Endothelial cell of umbilical vein (primary cell): ENCODE results near the gene IL6. TPM values are rescaled to one million over a fixed set of nuclear protein-coding genes. Genes with fewer than 3 reads are reported as not detected.

Source experiments
- BruUV-seq: library from RNA; stranded (reverse); fragments of 400-500 nt; replicated peaks from 2 replicates; lab custom pipeline; 2021; lab: Mats Ljungman, UMichigan
- CTCF ChIA-PET: fragments of 300-600, 350-600 bp; sonication (Branson Sonifier 250); formaldehyde crosslinking; loops from one replicate; lab custom pipeline; 2021; ENCODE audit warnings: antibody characterized with exemption, inconsistent platforms; lab: Charles Lee
- POLR2A ChIA-PET: fragments of 300-600, 350-600 bp; sonication (Branson Sonifier 250); formaldehyde crosslinking; loops from one replicate; lab custom pipeline; 2021; ENCODE audit warnings: antibody characterized with exemption, inconsistent platforms; lab: Charles Lee
- DNase-seq: peaks from one replicate; pipeline ENCODE4 v3.0.0-alpha.2; 2011; ENCODE audit warnings: low read depth, low spot score
- FAIRE-seq: peaks from 2 replicates; lab custom pipeline; 2011; peaks lifted over from hg19 to GRCh38; lab: Jason Lieb, UNC
- H2AFZ ChIP-seq: 2 replicates; pipeline ENCODE4 v1.6.0; 2012; ENCODE audit warnings: low read depth, low read length, control low read depth, inconsistent platforms
- H3K27ac ChIP-seq: 2 replicates; pipeline ENCODE4 v1.5.1; 2011; ENCODE audit warnings: low read depth, mild to moderate bottlenecking, control low read depth, low read length, moderate library complexity; ENCODE audit not compliant: insufficient read depth
- H3K27me3 ChIP-seq, 2 experiments: 2 replicates each; pipeline versions ENCODE4 v1.6.0 to v1.6.1; 2011; ENCODE audit warnings: low read length in 2 of 2, mixed read lengths in 1 of 2; ENCODE audit not compliant: control insufficient read depth in 2 of 2, insufficient read depth in 2 of 2
- H3K36me3 ChIP-seq, 2 experiments: 2 replicates in 1 of 2; 3 replicates in 1 of 2; pipeline ENCODE4 v1.5.1; 2011; ENCODE audit warnings: low read length in 2 of 2, mild to moderate bottlenecking in 1 of 2, moderate library complexity in 1 of 2; ENCODE audit not compliant: control insufficient read depth in 2 of 2, insufficient read depth in 2 of 2; ENCODE audit errors: extremely low read depth in 1 of 2
- H3K4me1 ChIP-seq: 3 replicates; pipeline ENCODE4 v1.5.1; 2011; ENCODE audit warnings: mild to moderate bottlenecking, low read length; ENCODE audit not compliant: control insufficient read depth, insufficient read depth; ENCODE audit errors: extremely low read depth
- H3K4me2 ChIP-seq: 2 replicates; pipeline ENCODE4 v1.6.1; 2011; ENCODE audit warnings: low read length, control low read depth, mixed read lengths; ENCODE audit not compliant: insufficient read depth
- H3K4me3 ChIP-seq, 3 experiments: fragments of 200-600 bp in 1 of 3; sonication (generic), shearing (Covaris generic) in 1 of 3; replicated peaks in 1 of 3; 2 replicates each; pipeline ENCODE4 v1.5.1; 2011 to 2016; ENCODE audit warnings: control low read depth in 3 of 3, low read length in 3 of 3, mild to moderate bottlenecking in 2 of 3, inconsistent platforms in 1 of 3, low read depth in 1 of 3, moderate library complexity in 1 of 3; ENCODE audit not compliant: insufficient read depth in 1 of 3
- H3K79me2 ChIP-seq: 2 replicates; pipeline ENCODE4 v1.6.0; 2012; ENCODE audit warnings: low read length, inconsistent platforms; ENCODE audit not compliant: control insufficient read depth, insufficient read depth
- H3K9ac ChIP-seq: replicated peaks from 2 replicates; pipeline ENCODE3; 2011; ENCODE audit warnings: low read length, control low read depth; ENCODE audit not compliant: insufficient read depth; ENCODE audit errors: extremely low read depth
- H3K9me1 ChIP-seq: replicated peaks from 3 replicates; pipeline ENCODE4 v1.6.0; 2011; ENCODE audit warnings: mild to moderate bottlenecking, low read length; ENCODE audit not compliant: control insufficient read depth, insufficient read depth; ENCODE audit errors: extremely low read depth
- H3K9me3 ChIP-seq: replicated peaks from 2 replicates; pipeline ENCODE4 v1.5.1; 2012; ENCODE audit warnings: low read length, inconsistent platforms; ENCODE audit not compliant: control insufficient read depth, insufficient read depth
- H4K20me1 ChIP-seq: replicated peaks from 2 replicates; pipeline ENCODE3; 2011; ENCODE audit warnings: mild to moderate bottlenecking, low read length; ENCODE audit not compliant: control insufficient read depth, insufficient read depth; ENCODE audit errors: extremely low read depth
- EZH2 ChIP-seq: IDR thresholded peaks from 2 replicates; pipeline ENCODE4 v1.6.1; 2012; ENCODE audit warnings: borderline replicate concordance, low read depth, mild to moderate bottlenecking, moderate library complexity, low read length, inconsistent platforms; ENCODE audit not compliant: severe bottlenecking
- GATA2 ChIP-seq: IDR thresholded peaks from 2 replicates; pipeline ENCODE4 v1.7.0; 2011; ENCODE audit warnings: low read depth, mild to moderate bottlenecking, moderate library complexity, mixed read lengths, low read length; ENCODE audit not compliant: insufficient read length, insufficient read depth
- MYC ChIP-seq: IDR thresholded peaks from one replicate; pipeline ENCODE4 v1.6.1; 2011; ENCODE audit warnings: mild to moderate bottlenecking, low read depth, low read length
- POLR2A ChIP-seq: IDR thresholded peaks from 2 replicates; pipeline ENCODE4 v1.6.1; 2012; ENCODE audit warnings: low read depth, mild to moderate bottlenecking, control low read depth, low read length
- POLR2AphosphoS5 ChIP-seq: IDR thresholded peaks from 2 replicates; pipeline ENCODE4 v1.6.1; 2012; ENCODE audit warnings: low read depth, mild to moderate bottlenecking, control low read depth, low read length, moderate library complexity; ENCODE audit not compliant: insufficient read depth
- dilution Hi-C: fragments of 300-500 bp; cut with MboI; formaldehyde crosslinking; loops from one replicate; pipeline ENCODE4 v1.15.0; 2019; ENCODE audit warnings: low sequenced_read_pairs; ENCODE audit not compliant: extremely low pct_ligation_motif_present
- intact Hi-C: fragments of 100-400 bp; cut with micrococcal nuclease; formaldehyde crosslinking; loops from one replicate; pipeline ENCODE4 v1.10.0; 2022
- polyA plus RNA-seq, 4 experiments: library from polyadenylated mRNA; depleted of rRNA in 3 of 4; stranded (reverse) in 3 of 4; unstranded in 1 of 4; fragments of >200 nt; gene quantifications; 2 replicates each; pipeline versions ENCODE4 v1.2.1 to v1.2.3, GENCODE V29; 2011 to 2012; ENCODE audit warnings: missing spikeins in 1 of 4
- total RNA-seq: library from RNA; stranded (reverse); gene quantifications from 2 replicates; pipeline ENCODE4 v1.2.3, GENCODE V29; 2021
- TF ChIP-seq, protein P1 (sequence below), 2 donors: IDR thresholded peaks; 1 replicate in 1 of 2; 2 replicates in 1 of 2; pipeline ENCODE4 v1.5.1; 2011; ENCODE audit warnings: low read length in 2 of 2, mild to moderate bottlenecking in 2 of 2, moderate library complexity in 2 of 2, control low read depth in 1 of 2, inconsistent platforms in 1 of 2, low read depth in 1 of 2; ENCODE audit not compliant: insufficient read depth in 1 of 2; ENCODE audit errors: extremely low read depth in 1 of 2
- TF ChIP-seq, protein P2 (sequence below): IDR thresholded peaks from 2 replicates; pipeline ENCODE4 v1.6.1; 2011; ENCODE audit not compliant: insufficient read depth, insufficient read length

The IL6 gene
- total and polyA plus RNA-seq, 2 donors (not counting 3 experiments of a cell fraction or from before 2014, with no cell fraction given) = 11.0 to 16.5 TPM

- TF ChIP-seq MYC (no peak), EZH2 (no peak), POLR2AphosphoS5 (no peak)
- intact Hi-C loops (no loop called here), dilution Hi-C loops (no loop called here)
- no peaks in the 10 kb centered on the region for H3K9me1 ChIP-seq
- H4K20me1 ChIP-seq = no peaks in the 10 kb centered on the region
- POLR2A ChIA-PET = interaction anchor here (0.8 kb wide), 1 partner anchor 157 kb away, joined by 5 read pairs; no protein-coding TSS in a partner anchor
- CTCF ChIA-PET = interaction anchor here (0.6 to 8.0 kb wide), 8 partner anchors 24 to 333 kb away, joined by 3 to 450 read pairs (median 7); no protein-coding TSS in a partner anchor
- H3K9ac ChIP-seq = peak overlapping the region; percentile 18
- peaks cover 42% of the 10 kb centered on the region for H3K4me1 ChIP-seq
- peak overlapping the region; percentile 50 for H3K27ac ChIP-seq
- H3K79me2 ChIP-seq = peaks cover 5% of the 10 kb centered on the region
- H3K4me3 ChIP-seq = no peak overlapping the region
- no peaks in the 10 kb centered on the region for H3K9me3 ChIP-seq
- no peaks in the 10 kb centered on the region for H3K36me3 ChIP-seq
- H2AFZ ChIP-seq = peak overlapping the region; percentile 20
- peak overlapping the region; percentile 20 for H3K4me2 ChIP-seq
- FAIRE-seq (no peak), DNase-seq (no peak)
- BruUV-seq = no TSS peak
- H3K27me3 ChIP-seq = no peaks in the 10 kb centered on the region
Observed at GRCh38 chr7:22722536-22723180, 4.3 kb upstream of the IL6 start.

- TF ChIP-seq EZH2 = no peak
- TF ChIP-seq, protein P1, sequence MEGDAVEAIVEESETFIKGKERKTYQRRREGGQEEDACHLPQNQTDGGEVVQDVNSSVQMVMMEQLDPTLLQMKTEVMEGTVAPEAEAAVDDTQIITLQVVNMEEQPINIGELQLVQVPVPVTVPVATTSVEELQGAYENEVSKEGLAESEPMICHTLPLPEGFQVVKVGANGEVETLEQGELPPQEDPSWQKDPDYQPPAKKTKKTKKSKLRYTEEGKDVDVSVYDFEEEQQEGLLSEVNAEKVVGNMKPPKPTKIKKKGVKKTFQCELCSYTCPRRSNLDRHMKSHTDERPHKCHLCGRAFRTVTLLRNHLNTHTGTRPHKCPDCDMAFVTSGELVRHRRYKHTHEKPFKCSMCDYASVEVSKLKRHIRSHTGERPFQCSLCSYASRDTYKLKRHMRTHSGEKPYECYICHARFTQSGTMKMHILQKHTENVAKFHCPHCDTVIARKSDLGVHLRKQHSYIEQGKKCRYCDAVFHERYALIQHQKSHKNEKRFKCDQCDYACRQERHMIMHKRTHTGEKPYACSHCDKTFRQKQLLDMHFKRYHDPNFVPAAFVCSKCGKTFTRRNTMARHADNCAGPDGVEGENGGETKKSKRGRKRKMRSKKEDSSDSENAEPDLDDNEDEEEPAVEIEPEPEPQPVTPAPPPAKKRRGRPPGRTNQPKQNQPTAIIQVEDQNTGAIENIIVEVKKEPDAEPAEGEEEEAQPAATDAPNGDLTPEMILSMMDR (IDR thresholded peaks at IDR 0.05; ENCODE audit: extremely low read depth in 1 of 2, insufficient read depth in 1 of 2, low read depth in 1 of 2, low read length in 2 of 2) = no peak
- no peak for TF ChIP-seq MYC
- TF ChIP-seq POLR2A = no peak
- no peak for TF ChIP-seq GATA2
- TF ChIP-seq, protein P2, sequence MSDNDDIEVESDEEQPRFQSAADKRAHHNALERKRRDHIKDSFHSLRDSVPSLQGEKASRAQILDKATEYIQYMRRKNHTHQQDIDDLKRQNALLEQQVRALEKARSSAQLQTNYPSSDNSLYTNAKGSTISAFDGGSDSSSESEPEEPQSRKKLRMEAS = no peak
- Histone ChIP-seq H2AFZ (peak overlapping the region; percentile 20), H3K79me2 (peaks cover 10% of the 10 kb centered on the region), H3K9me1 (no peaks in the 10 kb centered on the region), H3K27ac (peak overlapping the region; percentile 50), H3K36me3 (no peaks in the 10 kb centered on the region), H3K9me3 (no peaks in the 10 kb centered on the region), H3K9ac (peak overlapping the region; percentile 18), H4K20me1 (no peaks in the 10 kb centered on the region), H3K4me2 (peak overlapping the region; percentile 20), H3K27me3 (no peaks in the 10 kb centered on the region), H3K4me1 (peaks cover 42% of the 10 kb centered on the region), H3K4me3 (no peak overlapping the region)
- no TSS peak for BruUV-seq
- ChIA-PET POLR2A (interaction anchor here (0.8 kb wide), 1 partner anchor 158 kb away, joined by 5 read pairs; no protein-coding TSS in a partner anchor), CTCF (interaction anchor here (0.6 to 8.0 kb wide), 11 partner anchors 25 to 332 kb away, joined by 3 to 450 read pairs (median 7); no protein-coding TSS in a partner anchor)
- DNase-seq (peak; percentile 63), FAIRE-seq (peak; percentile 87)
- intact Hi-C loops (no loop called here), dilution Hi-C loops (no loop called here)
Observed at GRCh38 chr7:22723181-22723601, 3.8 kb upstream of the IL6 start.
